ENCODE results near the gene MAP3K5.

MAP3K5 gene

DNA sequence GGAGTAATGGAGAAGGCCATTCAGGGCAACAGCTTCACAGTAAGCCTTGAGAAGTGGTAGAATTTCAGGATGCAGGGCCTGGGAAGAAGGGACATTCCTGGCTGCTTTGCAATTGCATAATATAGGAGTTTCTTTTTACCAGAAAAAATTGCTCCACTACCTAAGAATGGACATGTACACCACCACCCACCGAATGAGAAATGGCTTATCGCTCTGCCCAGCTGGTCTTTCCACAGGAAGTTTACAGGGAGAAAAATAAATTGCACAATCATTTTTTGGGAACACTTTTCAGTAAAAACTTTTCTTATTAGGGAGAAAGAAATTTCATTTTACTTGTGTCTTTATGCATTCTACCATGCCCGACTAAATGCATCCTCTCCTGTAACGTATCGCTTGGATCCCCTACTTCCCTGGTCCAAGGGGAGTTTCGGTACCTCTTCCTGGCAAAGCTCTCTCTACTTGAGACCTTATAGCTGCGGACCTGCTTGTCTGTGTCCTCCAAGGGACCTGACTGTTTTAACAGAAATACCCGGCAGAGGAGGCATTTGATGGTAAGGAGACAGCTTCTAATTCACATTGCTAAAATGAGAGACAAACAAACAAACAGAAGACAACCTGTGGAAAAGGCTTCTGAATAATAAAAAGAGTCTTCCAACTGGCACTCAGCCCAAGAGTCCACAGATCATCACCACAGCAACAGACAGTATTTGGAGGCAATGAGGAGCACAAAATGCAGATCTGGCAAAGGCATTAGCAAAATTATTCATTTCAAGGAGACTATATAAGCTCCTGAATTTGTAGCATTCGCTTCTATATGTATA, 54.2 kb downstream of the MAP3K5 start:
- in situ Hi-C loops (cut with MboI; ENCODE audit: low pct_unique_long_range_greater_than_20kb, low sequenced_read_pairs, unreplicated experiment), result no loop called here
- no peak for DNase-seq (ENCODE audit: low spot score)
- TF ChIP-seq, protein P1, sequence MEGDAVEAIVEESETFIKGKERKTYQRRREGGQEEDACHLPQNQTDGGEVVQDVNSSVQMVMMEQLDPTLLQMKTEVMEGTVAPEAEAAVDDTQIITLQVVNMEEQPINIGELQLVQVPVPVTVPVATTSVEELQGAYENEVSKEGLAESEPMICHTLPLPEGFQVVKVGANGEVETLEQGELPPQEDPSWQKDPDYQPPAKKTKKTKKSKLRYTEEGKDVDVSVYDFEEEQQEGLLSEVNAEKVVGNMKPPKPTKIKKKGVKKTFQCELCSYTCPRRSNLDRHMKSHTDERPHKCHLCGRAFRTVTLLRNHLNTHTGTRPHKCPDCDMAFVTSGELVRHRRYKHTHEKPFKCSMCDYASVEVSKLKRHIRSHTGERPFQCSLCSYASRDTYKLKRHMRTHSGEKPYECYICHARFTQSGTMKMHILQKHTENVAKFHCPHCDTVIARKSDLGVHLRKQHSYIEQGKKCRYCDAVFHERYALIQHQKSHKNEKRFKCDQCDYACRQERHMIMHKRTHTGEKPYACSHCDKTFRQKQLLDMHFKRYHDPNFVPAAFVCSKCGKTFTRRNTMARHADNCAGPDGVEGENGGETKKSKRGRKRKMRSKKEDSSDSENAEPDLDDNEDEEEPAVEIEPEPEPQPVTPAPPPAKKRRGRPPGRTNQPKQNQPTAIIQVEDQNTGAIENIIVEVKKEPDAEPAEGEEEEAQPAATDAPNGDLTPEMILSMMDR (IDR thresholded peaks at IDR 0.05; ENCODE audit: extremely low read depth, insufficient read depth, missing control alignments), result no peak

DNA sequence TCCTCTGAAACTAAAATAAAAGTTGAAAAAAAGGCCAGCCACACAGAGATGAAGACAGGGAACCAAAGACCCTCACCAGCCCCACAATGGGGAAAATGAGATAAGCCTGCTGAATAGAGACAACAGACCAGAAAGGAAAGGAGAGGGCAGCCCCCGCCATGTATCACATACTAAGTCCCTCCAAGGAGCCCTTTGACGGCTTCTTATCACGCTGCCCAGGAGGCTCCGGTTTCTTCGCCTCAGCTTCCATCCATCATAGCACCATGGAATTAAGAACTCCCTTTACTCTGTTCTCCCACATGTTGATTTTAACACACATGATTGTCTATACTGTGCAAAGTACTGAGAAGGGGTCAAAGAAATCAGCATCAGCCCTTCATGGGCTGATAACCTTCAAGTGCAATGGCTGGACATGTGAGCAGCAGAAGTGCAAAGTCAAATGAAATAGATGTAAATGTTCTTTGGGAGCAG, 54.9 kb downstream of the MAP3K5 start:
- in situ Hi-C loops (cut with MboI; ENCODE audit: low pct_unique_long_range_greater_than_20kb, low sequenced_read_pairs, unreplicated experiment), result no loop called here
- TF ChIP-seq, protein P1 (IDR thresholded peaks at IDR 0.05; ENCODE audit: extremely low read depth, insufficient read depth, missing control alignments), result no peak
- no peak for DNase-seq (ENCODE audit: low spot score)

DNA sequence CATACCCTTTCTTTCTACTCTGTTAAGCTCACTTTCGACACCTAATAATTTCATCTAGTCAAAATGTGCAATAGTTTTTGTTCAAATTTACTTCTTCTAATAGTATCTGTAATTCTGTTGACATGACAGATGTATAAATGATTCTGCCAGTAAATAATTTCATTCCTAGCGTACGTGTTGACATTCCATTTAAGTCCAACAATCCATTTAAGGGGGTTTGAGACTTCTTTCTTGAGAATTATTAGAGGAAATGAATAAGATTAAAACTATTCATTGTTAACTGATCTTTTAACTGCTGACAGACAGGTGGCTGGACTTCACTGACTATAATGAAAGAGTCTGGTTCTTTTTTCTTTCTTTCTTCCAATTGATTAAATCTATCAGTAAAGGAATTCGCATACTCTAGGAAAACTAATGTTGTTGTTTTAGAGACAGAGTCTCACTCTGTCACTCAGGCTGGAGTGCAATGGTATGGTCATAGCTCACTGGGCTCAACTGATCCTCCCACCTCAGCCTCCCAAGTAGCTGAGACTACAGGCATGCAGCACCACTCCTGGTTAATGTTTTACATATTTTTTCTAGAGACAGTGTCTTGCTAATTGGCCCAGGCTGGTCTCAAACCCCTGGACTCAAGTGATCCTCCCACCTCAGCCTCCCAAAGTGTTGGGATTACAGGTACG, 55.9 kb downstream of the MAP3K5 start:
- in situ Hi-C loops (cut with MboI; ENCODE audit: low pct_unique_long_range_greater_than_20kb, low sequenced_read_pairs, unreplicated experiment), result no loop called here
- TF ChIP-seq, protein P1 (IDR thresholded peaks at IDR 0.05; ENCODE audit: extremely low read depth, insufficient read depth, missing control alignments), result no peak
- DNase-seq (ENCODE audit: low spot score), result no peak

DNA sequence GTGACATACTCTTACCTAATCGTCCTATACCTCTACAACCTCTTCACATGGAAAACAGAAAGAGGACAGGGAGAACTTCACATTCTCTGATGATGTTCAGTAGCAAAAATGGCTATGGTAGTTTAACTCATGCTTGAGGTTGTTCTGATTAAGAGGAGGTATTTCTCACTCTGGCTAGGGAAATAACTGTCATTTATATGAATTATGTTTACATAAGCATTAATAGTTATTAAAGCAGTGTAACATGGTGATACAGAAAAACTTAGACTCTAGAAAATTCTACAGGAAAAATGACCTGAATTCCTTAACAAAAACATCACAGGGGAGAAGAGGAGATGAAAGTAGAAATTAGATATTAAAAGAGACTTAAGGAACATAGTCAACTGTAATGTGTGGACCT, 57.3 kb downstream of the MAP3K5 start:
- no peak for DNase-seq (ENCODE audit: low spot score)
- in situ Hi-C loops (cut with MboI; ENCODE audit: low pct_unique_long_range_greater_than_20kb, low sequenced_read_pairs, unreplicated experiment), result no loop called here
- TF ChIP-seq, protein P1 (IDR thresholded peaks at IDR 0.05; ENCODE audit: extremely low read depth, insufficient read depth, missing control alignments), result no peak

DNA sequence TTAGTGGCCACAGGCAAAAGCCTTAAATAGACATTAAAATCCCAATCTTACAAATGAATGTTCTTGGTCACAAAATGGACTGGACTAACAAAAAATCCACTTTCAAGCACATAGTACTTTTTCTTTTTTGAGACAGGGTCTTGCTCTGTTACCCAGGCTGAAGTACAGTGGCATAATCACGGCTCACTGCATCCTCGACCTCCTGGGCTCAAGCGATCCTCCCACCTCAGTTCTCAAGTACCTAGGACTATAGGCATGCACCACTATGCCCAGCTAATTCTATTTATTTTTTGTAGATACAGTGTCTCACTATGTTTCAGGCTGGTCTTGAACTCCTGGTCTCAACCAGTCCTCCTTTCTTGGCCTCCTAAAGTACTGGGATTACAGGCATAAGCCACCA, 59.4 kb downstream of the MAP3K5 start:
- DNase-seq (ENCODE audit: low spot score), result no peak
- in situ Hi-C loops (cut with MboI; ENCODE audit: low pct_unique_long_range_greater_than_20kb, low sequenced_read_pairs, unreplicated experiment), result no loop called here
- TF ChIP-seq, protein P1 (IDR thresholded peaks at IDR 0.05; ENCODE audit: extremely low read depth, insufficient read depth, missing control alignments), result no peak

DNA sequence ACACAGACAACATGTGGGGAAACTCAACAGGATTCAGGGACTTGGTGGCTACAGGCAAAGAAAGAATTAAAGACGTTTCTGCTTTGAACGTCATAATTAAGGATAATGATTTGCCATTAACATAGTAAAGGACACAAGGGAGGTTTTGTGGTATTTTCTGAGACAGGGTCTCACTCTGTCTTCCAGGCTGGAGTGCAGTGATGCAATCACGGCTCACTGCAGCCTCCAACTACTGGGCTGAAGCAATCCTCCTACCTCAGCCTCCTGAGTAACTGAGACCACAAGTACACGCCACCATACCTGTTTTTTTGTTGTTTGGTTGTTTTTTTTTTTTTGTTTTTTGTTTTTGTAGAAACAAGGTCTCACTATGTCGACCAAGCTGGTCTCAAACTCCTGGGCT, 62.4 kb downstream of the MAP3K5 start:
- TF ChIP-seq, protein P1 (IDR thresholded peaks at IDR 0.05; ENCODE audit: extremely low read depth, insufficient read depth, missing control alignments), result no peak
- DNase-seq (ENCODE audit: low spot score), result no peak
- in situ Hi-C loops (cut with MboI; ENCODE audit: low pct_unique_long_range_greater_than_20kb, low sequenced_read_pairs, unreplicated experiment), result no loop called here
